Measurements from ENCODE around the gene RFTN1. TPM values are rescaled to one million over a fixed set of nuclear protein-coding genes. Genes with fewer than 3 reads are reported as not detected.

The RFTN1 gene
- total and polyA plus RNA-seq, 11 donors = 17.1 to 40.8 (median 26.4) TPM

GRCh38 chr3:16466822-16467221, 46.7 kb downstream of the RFTN1 start:
- Histone ChIP-seq H3K4me3 (no peak overlapping the region), H3K4me1 (peaks cover 0 to 66% (median 40%) of the 10 kb centered on the region in 12 donors), H3K27ac (peak overlapping the region in 1 of 12 donors; percentile 64), H3K36me3 (peaks cover 0 to 16% (median 6%) of the 10 kb centered on the region in 9 donors), H3K9me3 (peaks cover 0 to 15% (median 4%) of the 10 kb centered on the region in 12 donors), H3K27me3 (no peaks in the 10 kb centered on the region)
- ATAC-seq = no peak
- intact Hi-C loops (cut with DNase I) = loop anchor here in 2 of 10 donors (5.0 kb wide), 2 partner anchors 45 to 95 kb away; partner anchors contain the start of gene RFTN1 (in 1 of the 2)
- no peak for TF ChIP-seq CTCF (IDR thresholded peaks at IDR 0.05)
- no peak for TF ChIP-seq POLR2A (IDR thresholded peaks at IDR 0.05)
- 79 to 83% (median 82%) methylated on average over 4 of the region's 4 CpGs for WGBS, 4 donors
- DNase-seq = no peak

- H3K9me3 ChIP-seq = no peaks in the 10 kb centered on the region
- WGBS, 4 donors = 60 to 68% (median 66%) methylated on average over 3 of the region's 3 CpGs
- no peak for TF ChIP-seq POLR2A (IDR thresholded peaks at IDR 0.05)
- no peak for TF ChIP-seq CTCF (IDR thresholded peaks at IDR 0.05)
- peaks cover 0 to 6% (median 0%) of the 10 kb centered on the region in 9 donors for H3K36me3 ChIP-seq
- ATAC-seq = no peak
- no peak overlapping the region for H3K4me3 ChIP-seq
- intact Hi-C loops (cut with DNase I) = loop anchor here in 2 of 10 donors (5.0 kb wide), 2 partner anchors 48 to 92 kb away; partner anchors contain the start of gene RFTN1 (in 1 of the 2)
- no peak for DNase-seq
- no peaks in the 10 kb centered on the region for H3K27me3 ChIP-seq
- H3K4me1 ChIP-seq = peaks cover 2 to 65% (median 37%) of the 10 kb centered on the region in 12 donors
- peak overlapping the region in 1 of 12 donors; percentile 17 for H3K27ac ChIP-seq
These were observed 48.9 kb downstream of the RFTN1 start for GRCh38 chr3:16464511-16465148.

GRCh38 chr3:16463914-16464313, 49.6 kb downstream of the RFTN1 start:
- no peaks in the 10 kb centered on the region for H3K9me3 ChIP-seq
- peaks cover 0 to 6% (median 0%) of the 10 kb centered on the region in 9 donors for H3K36me3 ChIP-seq
- TF ChIP-seq CTCF (IDR thresholded peaks at IDR 0.05) (no peak), POLR2A (IDR thresholded peaks at IDR 0.05) (no peak)
- DNase-seq (no peak), ATAC-seq (no peak)
- H3K27me3 ChIP-seq = no peaks in the 10 kb centered on the region
- 64 to 74% (median 66%) methylated on average over 5 of the region's 5 CpGs for WGBS, 4 donors
- peaks cover 2 to 58% (median 30%) of the 10 kb centered on the region in 12 donors for H3K4me1 ChIP-seq
- H3K4me3 ChIP-seq = no peak overlapping the region
- peak overlapping the region in 1 of 12 donors; percentile 17 for H3K27ac ChIP-seq
- intact Hi-C loops (cut with DNase I) = no loop called here

GRCh38 chr3:16463119-16463518, 50.4 kb downstream of the RFTN1 start:
- H3K27me3 ChIP-seq = no peaks in the 10 kb centered on the region
- H3K4me1 ChIP-seq = peaks cover 2 to 50% (median 25%) of the 10 kb centered on the region in 12 donors
- H3K27ac ChIP-seq = peak overlapping the region in 2 of 12 donors; percentile 8 to 25
- H3K4me3 ChIP-seq = no peak overlapping the region
- H3K36me3 ChIP-seq = peaks cover 0 to 6% (median 0%) of the 10 kb centered on the region in 9 donors
- H3K9me3 ChIP-seq = peaks cover 0 to 2% (median 0%) of the 10 kb centered on the region in 12 donors
- intact Hi-C loops (cut with DNase I) = no loop called here
- ATAC-seq = no peak
- 80 to 98% (median 90%) methylated on average over 1 of the region's 1 CpG for WGBS, 4 donors
- DNase-seq = no peak
- TF ChIP-seq CTCF (IDR thresholded peaks at IDR 0.05) (no peak), POLR2A (IDR thresholded peaks at IDR 0.05) (no peak)

Measured in heart left ventricle (tissue), 16 donors.